GM23338 (cell line): ENCODE results near the gene NDST1. TPM values are rescaled to one million over a fixed set of nuclear protein-coding genes. Genes with fewer than 3 reads are reported as not detected.

Source experiments
- ATAC-seq: fragments of 200-7000 bp; cut with Tn5 transposase; 3 replicates; pipeline ENCODE4 v1.9.1; 2020
- DNase-seq: peaks from one replicate; pipeline ENCODE4 v3.0.0-alpha.2; 2015; ENCODE audit warnings: low spot score
- H2AFZ ChIP-seq: fragments of 200-600 bp; sonication (generic); 2 replicates; pipeline ENCODE4 v1.8.0; 2016; ENCODE audit warnings: antibody characterized with exemption, mild to moderate bottlenecking, moderate library complexity
- H3F3A ChIP-seq: fragments of 200-600 bp; sonication (generic); replicated peaks from 2 replicates; pipeline ENCODE4 v1.8.0; 2017; ENCODE audit warnings: antibody characterized with exemption, mixed run types, low read depth
- H3K27ac ChIP-seq: fragments of 200-600 bp; sonication (generic); 2 replicates; pipeline ENCODE4 v1.6.1; 2016; ENCODE audit warnings: low read depth
- H3K27me3 ChIP-seq: fragments of 200-600 bp; sonication (generic); 2 replicates; pipeline ENCODE4 v1.8.0; 2016; ENCODE audit warnings: mild to moderate bottlenecking, mixed run types, moderate library complexity; ENCODE audit not compliant: insufficient read depth
- H3K36me3 ChIP-seq: fragments of 200-600 bp; sonication (generic); 2 replicates; pipeline ENCODE4 v1.8.0; 2016; ENCODE audit warnings: mild to moderate bottlenecking; ENCODE audit not compliant: insufficient read depth
- H3K4me1 ChIP-seq: fragments of 200-600 bp; sonication (generic); 2 replicates; pipeline ENCODE4 v1.8.0; 2016; ENCODE audit warnings: mild to moderate bottlenecking, moderate library complexity; ENCODE audit not compliant: insufficient read depth
- H3K4me2 ChIP-seq: fragments of 200-600 bp; sonication (generic); 2 replicates; pipeline ENCODE4 v1.7.1; 2017; ENCODE audit warnings: mixed run types
- H3K4me3 ChIP-seq: fragments of 200-600 bp; sonication (generic); 2 replicates; pipeline ENCODE4 v1.6.1; 2016; ENCODE audit warnings: mixed run types
- H3K79me2 ChIP-seq: fragments of 200-600 bp; sonication (generic); replicated peaks from 2 replicates; pipeline ENCODE4 v1.8.0; 2017; ENCODE audit warnings: mild to moderate bottlenecking; ENCODE audit not compliant: insufficient read depth
- H3K9me2 ChIP-seq: fragments of 200-600 bp; sonication (generic); 2 replicates; pipeline ENCODE4 v1.8.0; 2017; ENCODE audit not compliant: insufficient read depth
- H4K20me1 ChIP-seq: fragments of 200-600 bp; sonication (generic); replicated peaks from 2 replicates; pipeline ENCODE4 v1.8.0; 2017; ENCODE audit warnings: mild to moderate bottlenecking; ENCODE audit not compliant: insufficient read depth
- H3K27ac Mint-ChIP-seq: 2 replicates; pipeline ENCODE4 v1.8.0; 2020; ENCODE audit warnings: inconsistent platforms, mild to moderate bottlenecking, moderate library complexity, mixed read lengths
- H3K27me3 Mint-ChIP-seq: 3 replicates; pipeline ENCODE4 v1.8.0; 2022; ENCODE audit warnings: low read depth, mild to moderate bottlenecking, moderate library complexity, mixed read lengths, inconsistent platforms; ENCODE audit not compliant: insufficient read depth, poor library complexity
- H3K36me3 Mint-ChIP-seq: 3 replicates; pipeline ENCODE4 v1.8.0; 2021; ENCODE audit warnings: low read depth, mild to moderate bottlenecking, inconsistent platforms, moderate library complexity, mixed read lengths
- H3K4me1 Mint-ChIP-seq: 3 replicates; pipeline ENCODE4 v1.8.0; 2020; ENCODE audit warnings: mild to moderate bottlenecking, inconsistent platforms, mixed read lengths
- H3K4me3 Mint-ChIP-seq: 3 replicates; pipeline ENCODE4 v1.8.0; 2021; ENCODE audit warnings: moderate library complexity, mild to moderate bottlenecking, inconsistent platforms, mixed read lengths
- H3K9me3 Mint-ChIP-seq: 3 replicates; pipeline ENCODE4 v1.8.0; 2020; ENCODE audit warnings: moderate library complexity, mild to moderate bottlenecking, inconsistent platforms, mixed read lengths
- CREB1 ChIP-seq: fragments of 250-450 bp; sonication (Bioruptor Pico); IDR thresholded peaks from 2 replicates; pipeline ENCODE4 v1.5.0; 2020; ENCODE audit warnings: low read depth, mild to moderate bottlenecking, moderate library complexity
- ETS1 ChIP-seq: IDR thresholded peaks from 2 replicates; pipeline ENCODE4 v1.6.1; 2016; ENCODE audit warnings: antibody characterized with exemption
- EZH2 ChIP-seq: fragments of 200-600 bp; sonication (generic); IDR thresholded peaks from one replicate; pipeline ENCODE4 v1.8.0; 2017; ENCODE audit warnings: antibody characterized with exemption, mild to moderate bottlenecking, low read depth; ENCODE audit not compliant: unreplicated experiment
- EZH2phosphoT487 ChIP-seq: fragments of 200-600 bp; sonication (generic); IDR thresholded peaks from one replicate; pipeline ENCODE4 v1.8.1; 2018; ENCODE audit warnings: antibody characterized with exemption; ENCODE audit not compliant: unreplicated experiment
- JUNB ChIP-seq: IDR thresholded peaks from one replicate; pipeline ENCODE4 v1.6.1; 2016; ENCODE audit warnings: antibody characterized with exemption; ENCODE audit not compliant: unreplicated experiment
- NANOG ChIP-seq: IDR thresholded peaks from 2 replicates; pipeline ENCODE4 v1.6.1; 2016; ENCODE audit warnings: antibody characterized with exemption, borderline replicate concordance
- POLR2AphosphoS5 ChIP-seq: IDR thresholded peaks from 2 replicates; pipeline ENCODE4 v1.6.1; 2016; ENCODE audit warnings: antibody characterized with exemption, low read depth
- REST ChIP-seq: IDR thresholded peaks from one replicate; pipeline ENCODE4 v1.6.1; 2018; ENCODE audit warnings: antibody characterized with exemption; ENCODE audit not compliant: unreplicated experiment
- STAT1 ChIP-seq: IDR thresholded peaks from one replicate; pipeline ENCODE4 v1.6.1; 2016; ENCODE audit warnings: antibody characterized with exemption; ENCODE audit not compliant: unreplicated experiment
- ZNF114 ChIP-seq: fragments of 250-450 bp; sonication (Bioruptor Pico); IDR thresholded peaks from 2 replicates; pipeline ENCODE4 v1.5.0; 2020; ENCODE audit warnings: mild to moderate bottlenecking, moderate library complexity
- ZNF331 ChIP-seq: fragments of 250-450 bp; sonication (Bioruptor Pico); IDR thresholded peaks from 2 replicates; pipeline ENCODE4 v1.5.0; 2020; ENCODE audit warnings: low read depth, mild to moderate bottlenecking, moderate library complexity
- polyA plus RNA-seq: library from polyadenylated mRNA; unstranded; fragments of >200 nt; fragmentation: Nextera tagmentation; extraction: Ambion mirVana; gene quantifications from 2 replicates; pipeline ENCODE4 v1.2.1, GENCODE V29; 2016
- total RNA-seq: library from RNA; depleted of rRNA; stranded (reverse); fragments of >200 nt; shearing (Covaris generic); gene quantifications from 2 replicates; pipeline ENCODE4 v1.2.3, GENCODE V29; 2014
- TF ChIP-seq, protein P1 (sequence below), 2 experiments: fragments of 200-600 bp in 1 of 2; sonication (generic) in 1 of 2; conservative IDR thresholded peaks; 2 replicates each; pipeline versions ENCODE4 v1.5.1 to v1.6.1; 2016 to 2017; ENCODE audit warnings: antibody characterized with exemption in 2 of 2, low read depth in 2 of 2, mild to moderate bottlenecking in 2 of 2, moderate library complexity in 1 of 2
- TF ChIP-seq, protein P2 (sequence below): fragments of 250-450 bp; sonication (Bioruptor Pico); IDR thresholded peaks from 2 replicates; pipeline ENCODE4 v1.5.0; 2020; ENCODE audit warnings: mild to moderate bottlenecking, moderate library complexity

Gene NDST1
- total and polyA plus RNA-seq, 2 experiments from 2014 or later: 7.3 to 85.0 TPM

DNA sequence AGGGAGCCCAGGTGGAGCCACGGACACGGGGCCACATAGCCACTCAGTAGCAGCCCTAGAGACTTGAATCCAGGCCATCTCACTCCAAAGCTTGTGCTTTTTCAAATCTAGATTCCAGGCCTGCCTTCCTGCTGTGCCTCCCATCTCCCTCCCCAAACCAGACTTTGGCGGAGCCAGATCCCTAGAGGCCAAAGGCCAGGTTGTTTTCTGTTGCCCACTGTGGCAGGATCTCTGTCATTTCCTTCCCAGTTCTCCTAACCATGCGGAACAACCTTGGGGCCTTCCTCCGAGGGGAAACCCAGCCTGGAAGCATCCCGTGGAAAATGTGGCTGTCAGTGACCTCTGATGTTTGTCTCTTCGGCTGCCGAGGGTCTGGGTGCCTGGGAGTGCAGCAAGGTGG lies 42.0 kb upstream of the NDST1 start (continued):
- TF ChIP-seq EZH2 (no peak), STAT1 (no peak), JUNB (no peak)

- ATAC-seq: no peak
- H3K79me2 ChIP-seq: no peaks in the 10 kb centered on the region
- no peaks in the 10 kb centered on the region for H3K9me2 ChIP-seq
- TF ChIP-seq, protein P1, sequence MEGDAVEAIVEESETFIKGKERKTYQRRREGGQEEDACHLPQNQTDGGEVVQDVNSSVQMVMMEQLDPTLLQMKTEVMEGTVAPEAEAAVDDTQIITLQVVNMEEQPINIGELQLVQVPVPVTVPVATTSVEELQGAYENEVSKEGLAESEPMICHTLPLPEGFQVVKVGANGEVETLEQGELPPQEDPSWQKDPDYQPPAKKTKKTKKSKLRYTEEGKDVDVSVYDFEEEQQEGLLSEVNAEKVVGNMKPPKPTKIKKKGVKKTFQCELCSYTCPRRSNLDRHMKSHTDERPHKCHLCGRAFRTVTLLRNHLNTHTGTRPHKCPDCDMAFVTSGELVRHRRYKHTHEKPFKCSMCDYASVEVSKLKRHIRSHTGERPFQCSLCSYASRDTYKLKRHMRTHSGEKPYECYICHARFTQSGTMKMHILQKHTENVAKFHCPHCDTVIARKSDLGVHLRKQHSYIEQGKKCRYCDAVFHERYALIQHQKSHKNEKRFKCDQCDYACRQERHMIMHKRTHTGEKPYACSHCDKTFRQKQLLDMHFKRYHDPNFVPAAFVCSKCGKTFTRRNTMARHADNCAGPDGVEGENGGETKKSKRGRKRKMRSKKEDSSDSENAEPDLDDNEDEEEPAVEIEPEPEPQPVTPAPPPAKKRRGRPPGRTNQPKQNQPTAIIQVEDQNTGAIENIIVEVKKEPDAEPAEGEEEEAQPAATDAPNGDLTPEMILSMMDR (conservative IDR thresholded peaks at IDR 0.05; ENCODE audit: low read depth in 2 of 2): no peak
- TF ChIP-seq JUNB: no peak
- TF ChIP-seq CREB1 (CRISPR knock-in tag): no peak
- TF ChIP-seq ETS1: no peak
- TF ChIP-seq EZH2phosphoT487: no peak
- no peak for TF ChIP-seq STAT1
- no peak for TF ChIP-seq REST
- no peak for TF ChIP-seq NANOG
- no peak for TF ChIP-seq ZNF114 (CRISPR knock-in tag)
- no peak for TF ChIP-seq POLR2AphosphoS5
- no peak for TF ChIP-seq EZH2
- TF ChIP-seq ZNF331 (CRISPR knock-in tag): no peak
- TF ChIP-seq, protein P2, sequence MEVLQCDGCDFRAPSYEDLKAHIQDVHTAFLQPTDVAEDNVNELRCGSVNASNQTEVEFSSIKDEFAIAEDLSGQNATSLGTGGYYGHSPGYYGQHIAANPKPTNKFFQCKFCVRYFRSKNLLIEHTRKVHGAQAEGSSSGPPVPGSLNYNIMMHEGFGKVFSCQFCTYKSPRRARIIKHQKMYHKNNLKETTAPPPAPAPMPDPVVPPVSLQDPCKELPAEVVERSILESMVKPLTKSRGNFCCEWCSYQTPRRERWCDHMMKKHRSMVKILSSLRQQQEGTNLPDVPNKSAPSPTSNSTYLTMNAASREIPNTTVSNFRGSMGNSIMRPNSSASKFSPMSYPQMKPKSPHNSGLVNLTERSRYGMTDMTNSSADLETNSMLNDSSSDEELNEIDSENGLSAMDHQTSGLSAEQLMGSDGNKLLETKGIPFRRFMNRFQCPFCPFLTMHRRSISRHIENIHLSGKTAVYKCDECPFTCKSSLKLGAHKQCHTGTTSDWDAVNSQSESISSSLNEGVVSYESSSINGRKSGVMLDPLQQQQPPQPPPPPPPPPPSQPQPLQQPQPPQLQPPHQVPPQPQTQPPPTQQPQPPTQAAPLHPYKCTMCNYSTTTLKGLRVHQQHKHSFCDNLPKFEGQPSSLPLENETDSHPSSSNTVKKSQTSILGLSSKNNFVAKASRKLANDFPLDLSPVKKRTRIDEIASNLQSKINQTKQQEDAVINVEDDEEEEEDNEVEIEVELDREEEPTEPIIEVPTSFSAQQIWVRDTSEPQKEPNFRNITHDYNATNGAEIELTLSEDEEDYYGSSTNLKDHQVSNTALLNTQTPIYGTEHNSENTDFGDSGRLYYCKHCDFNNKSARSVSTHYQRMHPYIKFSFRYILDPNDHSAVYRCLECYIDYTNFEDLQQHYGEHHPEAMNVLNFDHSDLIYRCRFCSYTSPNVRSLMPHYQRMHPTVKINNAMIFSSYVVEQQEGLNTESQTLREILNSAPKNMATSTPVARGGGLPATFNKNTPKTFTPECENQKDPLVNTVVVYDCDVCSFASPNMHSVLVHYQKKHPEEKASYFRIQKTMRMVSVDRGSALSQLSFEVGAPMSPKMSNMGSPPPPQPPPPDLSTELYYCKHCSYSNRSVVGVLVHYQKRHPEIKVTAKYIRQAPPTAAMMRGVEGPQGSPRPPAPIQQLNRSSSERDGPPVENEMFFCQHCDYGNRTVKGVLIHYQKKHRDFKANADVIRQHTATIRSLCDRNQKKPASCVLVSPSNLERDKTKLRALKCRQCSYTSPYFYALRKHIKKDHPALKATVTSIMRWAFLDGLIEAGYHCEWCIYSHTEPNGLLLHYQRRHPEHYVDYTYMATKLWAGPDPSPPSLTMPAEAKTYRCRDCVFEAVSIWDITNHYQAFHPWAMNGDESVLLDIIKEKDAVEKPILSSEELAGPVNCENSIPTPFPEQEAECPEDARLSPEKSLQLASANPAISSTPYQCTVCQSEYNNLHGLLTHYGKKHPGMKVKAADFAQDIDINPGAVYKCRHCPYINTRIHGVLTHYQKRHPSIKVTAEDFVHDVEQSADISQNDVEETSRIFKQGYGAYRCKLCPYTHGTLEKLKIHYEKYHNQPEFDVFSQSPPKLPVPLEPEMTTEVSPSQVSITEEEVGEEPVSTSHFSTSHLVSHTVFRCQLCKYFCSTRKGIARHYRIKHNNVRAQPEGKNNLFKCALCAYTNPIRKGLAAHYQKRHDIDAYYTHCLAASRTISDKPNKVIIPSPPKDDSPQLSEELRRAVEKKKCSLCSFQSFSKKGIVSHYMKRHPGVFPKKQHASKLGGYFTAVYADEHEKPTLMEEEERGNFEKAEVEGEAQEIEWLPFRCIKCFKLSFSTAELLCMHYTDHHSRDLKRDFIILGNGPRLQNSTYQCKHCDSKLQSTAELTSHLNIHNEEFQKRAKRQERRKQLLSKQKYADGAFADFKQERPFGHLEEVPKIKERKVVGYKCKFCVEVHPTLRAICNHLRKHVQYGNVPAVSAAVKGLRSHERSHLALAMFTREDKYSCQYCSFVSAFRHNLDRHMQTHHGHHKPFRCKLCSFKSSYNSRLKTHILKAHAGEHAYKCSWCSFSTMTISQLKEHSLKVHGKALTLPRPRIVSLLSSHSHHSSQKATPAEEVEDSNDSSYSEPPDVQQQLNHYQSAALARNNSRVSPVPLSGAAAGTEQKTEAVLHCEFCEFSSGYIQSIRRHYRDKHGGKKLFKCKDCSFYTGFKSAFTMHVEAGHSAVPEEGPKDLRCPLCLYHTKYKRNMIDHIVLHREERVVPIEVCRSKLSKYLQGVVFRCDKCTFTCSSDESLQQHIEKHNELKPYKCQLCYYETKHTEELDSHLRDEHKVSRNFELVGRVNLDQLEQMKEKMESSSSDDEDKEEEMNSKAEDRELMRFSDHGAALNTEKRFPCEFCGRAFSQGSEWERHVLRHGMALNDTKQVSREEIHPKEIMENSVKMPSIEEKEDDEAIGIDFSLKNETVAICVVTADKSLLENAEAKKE (CRISPR knock-in tag): no peak
- no peak overlapping the region for H3K4me3 Mint-ChIP-seq
- H3K4me1 Mint-ChIP-seq: peaks cover 30% of the 10 kb centered on the region
- peaks cover 4% of the 10 kb centered on the region; the same call in 1 of the 2 replicates for H3F3A ChIP-seq
- no peaks in the 10 kb centered on the region for H3K27me3 ChIP-seq
- H3K36me3 ChIP-seq: no peaks in the 10 kb centered on the region
- no peak for DNase-seq
- no peak overlapping the region for H3K27ac ChIP-seq
- H3K9me3 Mint-ChIP-seq: no peaks in the 10 kb centered on the region
- peaks cover 17% of the 10 kb centered on the region for H3K27me3 Mint-ChIP-seq
- no peak overlapping the region for H2AFZ ChIP-seq
- H3K4me1 ChIP-seq: peaks cover 26% of the 10 kb centered on the region
- H4K20me1 ChIP-seq: no peaks in the 10 kb centered on the region
- H3K4me2 ChIP-seq: no peak overlapping the region
- no peak overlapping the region for H3K27ac Mint-ChIP-seq
- no peaks in the 10 kb centered on the region for H3K36me3 Mint-ChIP-seq
- H3K4me3 ChIP-seq: no peak overlapping the region
These were observed 39.7 kb upstream of the NDST1 start for GRCh38 chr5:150468206-150468605.
